PC-3 (cell line): ENCODE results near the gene ZBTB7A. TPM values are rescaled to one million over a fixed set of nuclear protein-coding genes. Genes with fewer than 3 reads are reported as not detected.

ENCODE experiments used
- ATAC-seq: fragments of 200-7000 bp; cut with Tn5 transposase; 2 replicates; pipeline ENCODE4 v1.9.1; 2020; ENCODE audit warnings: mild to moderate bottlenecking, moderate library complexity
- BruUV-seq: library from RNA; stranded (reverse); fragments of 400-500 nt; replicated peaks from 2 replicates; lab custom pipeline; 2021; lab: Mats Ljungman, UMichigan
- CTCF ChIA-PET: fragments of 300-600 bp; sonication (Branson Sonifier 250); formaldehyde crosslinking; loops from one replicate; lab custom pipeline; 2022; ENCODE audit warnings: antibody characterized with exemption; lab: Charles Lee
- POLR2A ChIA-PET: fragments of 300-600 bp; sonication (Branson Sonifier 250); formaldehyde crosslinking; loops from one replicate; lab custom pipeline; 2022; ENCODE audit warnings: antibody characterized with exemption; ENCODE audit not compliant: unreplicated experiment; lab: Charles Lee
- DNase-seq: peaks from one replicate; pipeline ENCODE4 v3.0.0-alpha.2; 2015
- H2AFZ ChIP-seq: fragments of 300-600 bp; sonication (generic); 2 replicates; pipeline ENCODE4 v1.6.0; 2016; ENCODE audit warnings: antibody characterized with exemption, low read length
- H3F3A ChIP-seq: fragments of 300-600 bp; sonication (generic); one replicate; pipeline ENCODE4 v1.6.0; 2017; ENCODE audit warnings: antibody characterized with exemption, low read length, control low read depth, mild to moderate bottlenecking; ENCODE audit not compliant: unreplicated experiment
- H3K27ac ChIP-seq: fragments of 300-600 bp; sonication (generic); 2 replicates; pipeline ENCODE4 v1.5.1; 2016; ENCODE audit warnings: mild to moderate bottlenecking, low read length
- H3K27me3 ChIP-seq: fragments of 300-600 bp; sonication (generic); 2 replicates; pipeline ENCODE4 v1.6.1; 2016; ENCODE audit warnings: low read length, mixed read lengths
- H3K36me3 ChIP-seq: fragments of 300-600 bp; sonication (generic); 2 replicates; pipeline ENCODE4 v1.6.1; 2016; ENCODE audit warnings: low read depth, mixed run types, low read length, mixed read lengths
- H3K4me1 ChIP-seq: fragments of 300-600 bp; sonication (generic); 2 replicates; pipeline ENCODE4 v1.5.1; 2016; ENCODE audit warnings: low read length; ENCODE audit not compliant: insufficient read depth
- H3K4me2 ChIP-seq: fragments of 300-600 bp; sonication (generic); 2 replicates; pipeline ENCODE4 v1.6.0; 2016; ENCODE audit warnings: low read length
- H3K4me3 ChIP-seq: fragments of 300-600 bp; sonication (generic); 2 replicates; pipeline ENCODE4 v1.5.1; 2016; ENCODE audit warnings: mild to moderate bottlenecking, low read length, mixed read lengths
- H3K79me2 ChIP-seq: fragments of 300-600 bp; sonication (generic); 2 replicates; pipeline ENCODE4 v1.6.1; 2017; ENCODE audit warnings: low read length, mixed read lengths
- H3K9ac ChIP-seq: fragments of 300-600 bp; sonication (generic); 2 replicates; pipeline ENCODE4 v1.6.0; 2016; ENCODE audit warnings: mild to moderate bottlenecking, low read length
- H3K9me2 ChIP-seq: fragments of 300-600 bp; sonication (generic); replicated peaks from 2 replicates; pipeline ENCODE4 v1.6.1; 2016; ENCODE audit warnings: mixed run types, low read length, mixed read lengths
- H3K9me3 ChIP-seq: fragments of 300-600 bp; sonication (generic); 2 replicates; pipeline ENCODE4 v1.6.1; 2016; ENCODE audit warnings: low read length, mixed read lengths
- H4K20me1 ChIP-seq: fragments of 300-600 bp; sonication (generic); 2 replicates; pipeline ENCODE4 v1.6.1; 2016; ENCODE audit warnings: low read length, mixed read lengths
- CTCF ChIP-seq: fragments of 300-600 bp; sonication (generic); conservative IDR thresholded peaks from 2 replicates; pipeline ENCODE4 v1.5.1; 2017; ENCODE audit warnings: antibody characterized with exemption, low read depth, mild to moderate bottlenecking, low read length
- EZH2 ChIP-seq: fragments of 300-600 bp; sonication (generic); IDR thresholded peaks from one replicate; pipeline ENCODE4 v1.6.1; 2017; ENCODE audit warnings: antibody characterized with exemption, mild to moderate bottlenecking, low read length; ENCODE audit not compliant: unreplicated experiment
- EZH2phosphoT487 ChIP-seq: fragments of 300-600 bp; sonication (generic); IDR thresholded peaks from 2 replicates; pipeline ENCODE4 v1.6.1; 2018; ENCODE audit warnings: mild to moderate bottlenecking, antibody characterized with exemption, low read length, borderline replicate concordance
- intact Hi-C: fragments of 100-400 bp; cut with micrococcal nuclease; formaldehyde crosslinking; loops from 2 replicates; pipeline ENCODE4 v1.9.0; 2023
- total RNA-seq: library from RNA; depleted of rRNA; stranded (reverse); fragments of >200 nt; gene quantifications from 2 replicates; pipeline ENCODE4 v1.2.3, GENCODE V29; 2014

The ZBTB7A gene
- total RNA-seq, 1 experiment from 2014 or later, result 16.7 TPM

- Histone ChIP-seq H3K27ac (no peak overlapping the region), H3K4me1 (peaks cover 5% of the 10 kb centered on the region; the same call in 1 of the 2 replicates), H3F3A (no peaks in the 10 kb centered on the region), H3K27me3 (no peaks in the 10 kb centered on the region), H3K4me2 (no peak overlapping the region), H3K79me2 (peaks cover 36% of the 10 kb centered on the region), H4K20me1 (0 out of 2 replicates have a peak, but pooled peaks cover 4% of the 10 kb centered on the region), H3K9me2 (no peaks in the 10 kb centered on the region), H3K9ac (no peak overlapping the region), H3K9me3 (no peaks in the 10 kb centered on the region), H3K36me3 (no peaks in the 10 kb centered on the region), H3K4me3 (no peak overlapping the region), H2AFZ (no peak overlapping the region)
- CTCF ChIA-PET, result no interaction called here
- DNase-seq (no peak), ATAC-seq (no peak)
- POLR2A ChIA-PET, result no interaction called here
- intact Hi-C loops, result no loop called here
- TF ChIP-seq EZH2 (no peak), EZH2phosphoT487 (no peak), CTCF (no peak)
- BruUV-seq, result no TSS peak
Measured at GRCh38 chr19:4009990-4010807, 56.5 kb downstream of the ZBTB7A start.

GRCh38 chr19:4007836-4008539 is 58.7 kb downstream of the ZBTB7A start:
- intact Hi-C loops, result no loop called here
- Histone ChIP-seq H3K4me2 (peak overlapping the region; percentile 93), H3K4me3 (peak overlapping the region; percentile 98), H3K4me1 (peaks cover 5% of the 10 kb centered on the region; the same call in 1 of the 2 replicates), H2AFZ (0 out of 2 replicates have a peak overlapping the region, but pooled peaks have one; percentile 26), H3K27ac (no peak overlapping the region), H3K27me3 (no peaks in the 10 kb centered on the region), H3K36me3 (no peaks in the 10 kb centered on the region), H3K9ac (peak overlapping the region; percentile 77), H3K9me2 (no peaks in the 10 kb centered on the region), H4K20me1 (0 out of 2 replicates have a peak, but pooled peaks cover 4% of the 10 kb centered on the region), H3F3A (no peaks in the 10 kb centered on the region), H3K79me2 (peaks cover 36% of the 10 kb centered on the region), H3K9me3 (no peaks in the 10 kb centered on the region)
- POLR2A ChIA-PET, result interaction anchor here (0.7 kb wide), 1 partner anchor 101 kb away, joined by 12 read pairs; no protein-coding TSS in a partner anchor
- no peak; the same call in 1 of the 2 replicates for ATAC-seq
- BruUV-seq, result no TSS peak
- CTCF ChIA-PET, result no interaction called here
- no peak for TF ChIP-seq EZH2
- no peak for TF ChIP-seq CTCF
- no peak for TF ChIP-seq EZH2phosphoT487
- DNase-seq, result no peak
